Islet precursor cell (in vitro differentiated cells): Measurements from ENCODE around the gene ANKRD2.
A peak's percentile ranks its signal among the peaks of the same experiment; 100 is the strongest.
"Not testable (repeated sequence)": the region's sequence is repeated elsewhere in the genome, so short reads cannot be mapped to it uniquely, and the experiment has no call there.

Experiments used
- DNase-seq: peaks from one replicate; pipeline ENCODE4 v3.0.0-alpha.2; 2018

ANKRD2 gene

GRCh38 chr10:97572214-97572989 is at the start of gene ANKRD2:
TSS of gene ANKRD2 (plus strand) at chr10:97572779. CDS start at chr10:97572789, 10 bp downstream.
- DNase-seq: peak; percentile 91

- DNase-seq: no peak
These were observed 49.6 kb upstream of the ANKRD2 start for GRCh38 chr10:97522937-97523336.

- DNase-seq: no peak
These were observed 47.5 kb upstream of the ANKRD2 start for GRCh38 chr10:97525086-97525485.

GRCh38 chr10:97525683-97526110 is 46.9 kb upstream of the ANKRD2 start:
- no peak for DNase-seq

- not testable (repeated sequence) for DNase-seq
These were observed 43.7 kb upstream of the ANKRD2 start for GRCh38 chr10:97528876-97529275.

GRCh38 chr10:97529685-97530465 is 42.7 kb upstream of the ANKRD2 start:
- DNase-seq: no peak

- DNase-seq: peak; percentile 67
These were observed 41.1 kb upstream of the ANKRD2 start for GRCh38 chr10:97531401-97531986.

GRCh38 chr10:97532935-97533671 is 39.5 kb upstream of the ANKRD2 start:
- DNase-seq: no peak

GRCh38 chr10:97533888-97534287 is 38.7 kb upstream of the ANKRD2 start:
- no peak for DNase-seq

- DNase-seq: peak; percentile 84
These were observed 37.7 kb upstream of the ANKRD2 start for GRCh38 chr10:97534746-97535367.

GRCh38 chr10:97537186-97537869 is 35.3 kb upstream of the ANKRD2 start:
- DNase-seq: peak; percentile 57

GRCh38 chr10:97538411-97538810 is 34.2 kb upstream of the ANKRD2 start:
- DNase-seq: no peak

- DNase-seq: no peak
These were observed 33.7 kb upstream of the ANKRD2 start for GRCh38 chr10:97538839-97539238.

GRCh38 chr10:97539523-97540200 is 32.9 kb upstream of the ANKRD2 start:
- peak; percentile 94 for DNase-seq

- DNase-seq: peak; percentile 73
These were observed 31.7 kb upstream of the ANKRD2 start for GRCh38 chr10:97540669-97541500.

GRCh38 chr10:97542169-97543024 is 30.2 kb upstream of the ANKRD2 start:
- DNase-seq: peak; percentile 99

GRCh38 chr10:97543025-97543546 is 29.5 kb upstream of the ANKRD2 start:
- peak; percentile 97 for DNase-seq

GRCh38 chr10:97546456-97547270 is 25.9 kb upstream of the ANKRD2 start:
- no peak for DNase-seq
